Fibroblast of the aortic adventitia (primary cell): ENCODE measurements around the gene HSPG2. TPM values are rescaled to one million over a fixed set of nuclear protein-coding genes. Genes with fewer than 3 reads are reported as not detected.
"Not testable (repeated sequence)": the region's sequence is repeated elsewhere in the genome, so short reads cannot be mapped to it uniquely, and the experiment has no call there.

Experiments
- DNase-seq: peaks from one replicate; pipeline ENCODE4 v3.0.0-alpha.2; 2010; ENCODE audit warnings: low read depth
- H3K4me3 ChIP-seq: 2 replicates; pipeline ENCODE4 v1.5.1; 2011; ENCODE audit warnings: low read depth, mild to moderate bottlenecking, control low read depth, low read length, moderate library complexity
- CTCF ChIP-seq: IDR thresholded peaks from 2 replicates; pipeline ENCODE4 v1.5.1; 2011; ENCODE audit warnings: mild to moderate bottlenecking, low read length, control low read depth, inconsistent platforms; ENCODE audit not compliant: insufficient read depth
- total RNA-seq: library from RNA; depleted of rRNA; stranded (reverse); fragments of >200 nt; gene quantifications from 2 replicates; pipeline ENCODE4 v1.2.3, GENCODE V29; 2012; ENCODE audit warnings: low replicate concordance

HSPG2 gene
- total RNA-seq, result 164 and 367 TPM in 2 replicates

GRCh38 chr1:21937034-21937371 lies at the start of gene HSPG2:
Gene HSPG2, minus strand, starts transcription at chr1:21937310. Its CDS starts 93 bp downstream, at chr1:21937217.
- no peak for TF ChIP-seq CTCF
- no peak for DNase-seq
- H3K4me3 ChIP-seq, result peak within 1 kb of the TSS; percentile 94

GRCh38 chr1:21986386-21986785 lies 49.3 kb upstream of the HSPG2 start:
- not testable (repeated sequence) for H3K4me3 ChIP-seq, DNase-seq

GRCh38 chr1:21985893-21986292 lies 48.8 kb upstream of the HSPG2 start:
- H3K4me3 ChIP-seq, DNase-seq: not testable (repeated sequence)

GRCh38 chr1:21983539-21983938 lies 46.4 kb upstream of the HSPG2 start:
- not testable (repeated sequence) for H3K4me3 ChIP-seq, DNase-seq

- DNase-seq, H3K4me3 ChIP-seq: not testable (repeated sequence)
These were observed 45.0 kb upstream of the HSPG2 start for GRCh38 chr1:21982122-21982521.

GRCh38 chr1:21981253-21981652 lies 44.1 kb upstream of the HSPG2 start:
- H3K4me3 ChIP-seq, DNase-seq: not testable (repeated sequence)

GRCh38 chr1:21980515-21981220 lies 43.6 kb upstream of the HSPG2 start:
- not testable (repeated sequence) for H3K4me3 ChIP-seq
- peak; percentile 21 for DNase-seq

- DNase-seq, H3K4me3 ChIP-seq: not testable (repeated sequence)
These were observed 41.1 kb upstream of the HSPG2 start for GRCh38 chr1:21978209-21978608.

- DNase-seq, H3K4me3 ChIP-seq: not testable (repeated sequence)
These were observed 39.7 kb upstream of the HSPG2 start, which contains the start of gene CELA3B for GRCh38 chr1:21976703-21977239. Gene CELA3B, plus strand, starts transcription at chr1:21977022. Its CDS starts 18 bp downstream, at chr1:21977040.

- not testable (repeated sequence) for DNase-seq, H3K4me3 ChIP-seq
These were observed 38.2 kb upstream of the HSPG2 start for GRCh38 chr1:21975296-21975695.

- H3K4me3 ChIP-seq, DNase-seq: not testable (repeated sequence)
These were observed 37.6 kb upstream of the HSPG2 start for GRCh38 chr1:21974699-21975098.

GRCh38 chr1:21973948-21974347 lies 36.8 kb upstream of the HSPG2 start:
- not testable (repeated sequence) for H3K4me3 ChIP-seq

GRCh38 chr1:21972973-21973441 lies 35.9 kb upstream of the HSPG2 start:
- not testable (repeated sequence) for DNase-seq, H3K4me3 ChIP-seq

More at GRCh38 chr1:21973948-21974347, 36.8 kb upstream of the HSPG2 start:
- not testable (repeated sequence) for DNase-seq

- DNase-seq, H3K4me3 ChIP-seq: not testable (repeated sequence)
These were observed 33.4 kb upstream of the HSPG2 start for GRCh38 chr1:21970523-21970922.

GRCh38 chr1:21969066-21969465 lies 32.0 kb upstream of the HSPG2 start:
- DNase-seq, H3K4me3 ChIP-seq: not testable (repeated sequence)

GRCh38 chr1:21967216-21967615 lies 30.1 kb upstream of the HSPG2 start:
- H3K4me3 ChIP-seq, DNase-seq: not testable (repeated sequence)
